GM21447 (cell line): Measurements from ENCODE around the gene NEU1.
"Not testable (repeated sequence)": the region's sequence is repeated elsewhere in the genome, so short reads cannot be mapped to it uniquely, and the experiment has no call there.

Experiments
- ATAC-seq: cut with Tn5 transposase; IDR thresholded peaks from one replicate; pipeline ENCODE4 v1.9.1; 2021; ENCODE audit not compliant: unreplicated experiment

Gene NEU1

GRCh38 chr6:31862344-31863235, at the start of gene NEU1:
TSS of gene NEU1 (minus strand) at chr6:31862821. CDS start at chr6:31862776, 45 bp downstream.
- peak; percentile 88 for ATAC-seq

GRCh38 chr6:31911826-31912585, 49.4 kb upstream of the NEU1 start:
- ATAC-seq = no peak

DNA sequence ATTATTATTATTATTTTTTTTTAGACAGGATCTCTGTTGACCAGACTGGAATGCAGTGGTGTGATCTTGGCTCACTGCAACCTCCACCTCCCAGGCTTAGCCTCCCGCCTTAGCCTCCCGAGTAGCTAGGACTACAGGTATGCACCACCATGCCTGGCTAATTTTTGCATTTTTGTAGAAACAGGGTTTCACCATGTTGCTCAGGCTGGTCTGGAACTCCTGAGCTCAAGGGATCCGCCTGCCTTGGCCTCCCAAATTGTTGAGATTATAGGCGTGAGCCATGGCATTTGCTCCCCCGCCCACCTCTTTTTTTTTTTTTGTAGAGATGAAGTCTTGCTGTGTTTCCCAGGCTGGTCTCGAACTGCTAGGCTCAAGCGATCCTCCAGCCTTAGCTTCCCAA, 46.7 kb upstream of the NEU1 start:
- ATAC-seq = not testable (repeated sequence)

DNA sequence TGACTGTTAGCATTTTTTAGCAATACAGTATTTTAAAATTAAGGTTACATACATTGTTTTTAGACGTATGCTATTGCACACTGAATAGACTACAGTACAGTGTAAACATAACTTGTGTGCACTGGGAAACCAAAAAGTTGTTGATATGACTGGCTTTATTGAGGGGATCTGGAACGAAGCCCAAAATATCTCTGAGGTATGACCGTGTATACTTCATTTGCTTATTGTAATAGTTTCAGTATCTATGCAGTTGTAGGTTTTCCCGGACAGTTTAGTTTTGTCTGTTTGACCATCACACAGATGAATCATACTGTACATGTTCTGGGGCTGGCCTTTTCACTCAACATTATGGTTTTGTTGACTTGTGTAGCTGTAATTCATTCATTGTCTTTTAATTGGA, 46.2 kb upstream of the NEU1 start:
- peak; percentile 69 for ATAC-seq

GRCh38 chr6:31908255-31908654, 45.6 kb upstream of the NEU1 start:
- ATAC-seq = not testable (repeated sequence)

- no peak for ATAC-seq
Measured at GRCh38 chr6:31907158-31907813, 44.7 kb upstream of the NEU1 start.

DNA sequence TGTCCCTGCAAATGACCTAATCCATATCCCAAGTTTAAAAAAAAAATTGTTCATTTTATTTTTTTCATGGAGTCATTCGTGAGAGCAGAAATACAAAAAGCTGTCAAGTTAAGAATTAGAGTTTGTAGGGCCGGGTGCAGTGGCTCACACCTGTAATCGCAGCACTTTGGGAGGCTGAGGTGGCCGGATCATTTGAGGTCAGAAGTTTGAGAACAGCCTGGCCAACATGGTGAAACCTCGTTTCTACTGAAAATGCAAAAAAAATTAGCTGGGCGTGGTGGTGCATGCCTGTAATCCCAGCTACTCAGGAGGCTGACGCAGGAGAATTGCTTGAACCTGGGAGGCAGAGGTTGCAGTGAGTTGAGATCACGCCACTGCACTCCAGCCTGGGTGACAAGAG, 44.1 kb upstream of the NEU1 start:
- not testable (repeated sequence) for ATAC-seq

GRCh38 chr6:31906122-31906521, 43.5 kb upstream of the NEU1 start:
- no peak for ATAC-seq

GRCh38 chr6:31905041-31905440, 42.4 kb upstream of the NEU1 start:
- no peak for ATAC-seq

- no peak for ATAC-seq
Measured at GRCh38 chr6:31903957-31904356, 41.3 kb upstream of the NEU1 start.

DNA sequence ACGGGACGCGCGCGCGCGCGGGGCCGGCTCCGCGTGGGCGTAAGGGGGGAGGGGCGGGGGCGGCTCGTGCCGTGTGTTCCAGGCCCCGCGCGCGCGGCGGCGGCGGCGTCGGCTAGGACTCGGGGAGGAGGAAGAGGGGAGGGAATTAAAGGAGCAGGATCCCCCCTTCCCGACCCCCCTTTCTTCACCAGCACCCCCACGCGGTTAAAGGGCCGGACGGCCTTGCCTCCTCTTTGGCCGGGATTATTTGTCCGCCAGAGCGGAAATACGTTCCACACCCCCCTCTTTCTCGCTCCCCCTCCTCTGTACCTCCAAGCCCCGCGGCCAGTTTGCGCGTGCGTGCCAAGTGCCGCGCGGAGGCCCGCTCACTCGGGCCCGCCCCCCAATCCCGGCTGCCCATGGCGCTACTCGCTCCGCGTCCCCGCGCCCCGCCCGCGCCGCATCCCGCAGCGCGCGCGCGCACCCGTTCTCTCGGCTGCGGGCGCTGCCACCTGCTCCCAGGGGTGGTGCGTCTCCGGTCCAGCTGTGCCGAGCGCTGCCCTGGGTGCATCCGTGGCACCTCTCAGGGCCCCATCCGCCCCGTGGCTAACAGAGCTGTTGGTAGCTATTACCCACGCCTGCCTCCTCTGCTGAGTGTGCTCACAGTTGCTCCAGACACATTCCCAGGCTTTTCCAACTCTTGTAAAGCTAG, 39.5 kb upstream of the NEU1 start, which contains the start of gene ZBTB12:
ZBTB12 (minus strand) TSS at position 134 of the 691 bp plus-strand sequence. CDS start 781 bp downstream, outside the sequence.
- peak; percentile 38 for ATAC-seq

- ATAC-seq = peak; percentile 3
Measured at GRCh38 chr6:31901415-31901952, 38.9 kb upstream of the NEU1 start.

DNA sequence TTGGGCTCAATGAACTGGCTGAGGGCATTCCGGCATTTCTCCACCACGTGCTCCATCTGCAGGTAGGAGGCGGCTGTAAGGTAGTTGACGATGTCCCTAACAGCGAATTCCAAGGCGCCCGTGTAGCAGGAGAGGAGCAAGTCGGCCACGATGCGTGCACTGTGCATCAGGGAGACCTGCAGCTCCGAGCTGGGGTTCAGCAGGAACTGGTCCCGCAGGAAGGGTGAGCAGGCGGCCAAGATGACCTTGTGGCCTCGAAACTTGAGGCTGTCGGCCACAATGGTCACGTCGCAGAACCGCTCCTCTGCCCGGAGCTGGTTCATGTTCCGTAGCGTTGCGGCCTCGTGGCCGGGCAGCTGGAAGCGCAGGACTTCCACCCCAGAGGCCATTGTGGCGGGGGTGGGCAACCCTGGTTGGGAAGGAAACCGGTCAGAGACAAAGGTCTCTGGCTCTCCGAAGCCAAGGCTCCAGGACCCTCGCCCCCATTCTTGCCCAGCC, 38.3 kb upstream of the NEU1 start:
- no peak for ATAC-seq

DNA sequence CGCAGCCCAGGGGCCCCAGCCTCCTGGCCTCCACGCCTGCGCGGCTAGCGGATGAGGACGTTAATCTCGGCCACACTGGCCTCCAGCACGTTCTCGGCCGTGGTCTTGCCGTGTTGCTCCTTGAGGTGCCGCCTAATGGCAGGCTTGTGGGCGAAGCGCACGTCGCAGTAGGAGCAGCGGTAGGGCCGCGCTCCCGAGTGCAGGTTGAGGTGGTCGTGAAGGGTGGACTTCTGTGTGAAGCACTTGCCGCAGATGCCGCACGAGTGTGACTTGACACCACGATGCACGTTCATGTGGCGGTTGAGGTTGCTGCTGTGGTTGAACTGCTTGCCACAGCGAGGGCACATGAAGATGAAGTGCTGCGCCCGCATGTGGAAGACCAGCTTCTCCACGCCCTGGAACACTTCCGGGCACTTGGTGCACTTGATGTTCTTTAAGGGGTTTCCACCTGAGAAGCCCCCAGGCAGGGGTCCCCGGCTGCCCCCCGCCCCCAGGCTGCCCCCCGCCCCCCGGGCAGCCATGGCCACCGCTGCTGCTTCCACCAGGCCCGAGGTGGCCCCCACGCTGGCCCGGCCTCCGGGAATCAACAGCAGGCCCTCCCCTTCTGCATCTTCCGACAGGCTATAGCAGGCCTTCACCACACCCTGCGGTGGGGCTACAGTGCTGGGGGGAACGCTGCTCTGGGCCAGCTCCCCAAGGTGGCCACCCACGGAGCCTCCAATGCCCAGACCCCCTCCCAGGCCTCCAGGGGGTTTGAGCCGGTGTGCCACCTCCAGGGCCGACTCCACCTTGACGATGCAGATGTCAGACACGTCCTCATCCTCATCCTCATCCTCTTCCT, 37.5 kb upstream of the NEU1 start:
- no peak for ATAC-seq

DNA sequence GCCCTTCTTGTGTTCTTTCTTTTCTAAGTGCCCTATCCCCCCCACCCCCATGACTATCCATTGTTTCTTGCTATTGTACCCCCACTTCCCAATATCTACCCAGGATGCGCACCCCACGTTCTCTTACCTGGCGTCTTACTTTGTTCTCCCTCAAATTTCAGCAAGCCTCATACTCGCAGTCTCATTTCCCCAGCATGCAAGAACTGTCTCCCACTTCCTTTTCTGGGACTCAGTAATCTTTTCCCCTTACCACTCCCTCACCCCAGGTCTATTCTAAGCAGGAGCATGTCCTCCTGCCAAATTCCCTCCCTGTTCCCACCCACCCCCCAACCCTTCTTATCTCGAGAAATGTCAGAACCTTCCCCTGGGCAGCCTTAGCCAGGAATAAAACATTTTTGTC, 36.6 kb upstream of the NEU1 start:
- ATAC-seq = no peak

- ATAC-seq = no peak
Measured at GRCh38 chr6:31898383-31899011, 35.9 kb upstream of the NEU1 start.

DNA sequence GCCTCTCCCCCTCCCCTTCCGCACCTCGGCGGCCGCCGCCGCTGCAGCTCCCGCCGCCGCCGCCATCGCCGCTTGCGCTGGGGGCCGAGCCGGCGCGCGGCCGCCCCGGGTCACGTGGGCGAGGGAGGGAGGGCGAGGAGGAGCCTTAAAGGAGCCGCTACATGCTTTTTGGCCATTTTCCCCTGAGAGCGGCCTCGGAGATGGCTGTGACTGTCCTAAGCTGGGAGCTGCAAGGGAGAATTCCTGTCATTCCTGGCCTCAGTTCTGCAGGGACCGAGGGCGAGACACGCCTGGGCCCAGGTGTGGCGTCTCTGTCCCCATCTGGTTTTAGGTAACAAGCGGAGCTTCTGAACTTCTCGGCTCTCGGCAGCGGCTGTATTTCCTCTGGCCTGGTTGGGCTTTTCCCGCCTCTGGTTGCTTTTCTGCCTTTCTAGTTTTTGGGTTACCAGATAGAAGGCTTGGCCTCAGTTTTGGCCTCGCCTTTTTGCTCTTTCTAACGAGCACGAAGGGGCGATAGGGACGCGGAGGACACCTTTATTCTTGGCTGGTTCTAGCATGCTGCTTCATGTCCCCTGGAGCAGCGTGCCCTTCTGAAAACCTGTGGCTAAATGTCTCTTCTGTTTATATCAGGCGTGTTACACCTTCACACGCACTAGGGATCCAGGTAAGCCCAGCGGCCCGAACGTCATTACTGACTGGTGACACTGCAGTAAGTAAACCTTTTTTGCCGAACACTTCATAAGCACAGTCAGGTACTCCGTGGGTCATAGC, 35.2 kb upstream of the NEU1 start, which contains the start of gene EHMT2:
EHMT2 (minus strand) TSS at position 87 of the 771 bp plus-strand sequence; CDS start at position 66, 21 bp downstream.
- ATAC-seq = peak; percentile 45
